Measurements from ENCODE around the gene AGPAT4.

The AGPAT4 gene

GRCh38 chr6:161284653-161285052 is 10.8 kb upstream of the AGPAT4 start:
- no peak for DNase-seq (ENCODE audit: low read depth in 2 of 2)

GRCh38 chr6:161281092-161281491 is 7.2 kb upstream of the AGPAT4 start:
- DNase-seq (ENCODE audit: low read depth in 2 of 2), result no peak

GRCh38 chr6:161279677-161280415 is 6.0 kb upstream of the AGPAT4 start:
- DNase-seq (ENCODE audit: low read depth in 2 of 2), result no peak

GRCh38 chr6:161276605-161277155 is 2.8 kb upstream of the AGPAT4 start:
- DNase-seq (ENCODE audit: low read depth in 2 of 2), result no peak

- no peak for DNase-seq (ENCODE audit: low read depth in 2 of 2)
Observed at GRCh38 chr6:161274898-161275297, 1.0 kb upstream of the AGPAT4 start.

- no peak for DNase-seq (ENCODE audit: low read depth in 2 of 2)
Observed at GRCh38 chr6:161274488-161274858, 612 bp upstream of the AGPAT4 start.

GRCh38 chr6:161273274-161273751 is 548 bp downstream of the AGPAT4 start:
- DNase-seq (ENCODE audit: low read depth in 2 of 2), result no peak

GRCh38 chr6:161272635-161273273 is 1.1 kb downstream of the AGPAT4 start:
- DNase-seq (ENCODE audit: low read depth in 2 of 2), result no peak

GRCh38 chr6:161271343-161272030 is 2.4 kb downstream of the AGPAT4 start:
- no peak for DNase-seq (ENCODE audit: low read depth in 2 of 2)

- no peak for DNase-seq (ENCODE audit: low read depth in 2 of 2)
Observed at GRCh38 chr6:161270116-161270515, 3.7 kb downstream of the AGPAT4 start.

- no peak for DNase-seq (ENCODE audit: low read depth in 2 of 2)
Observed at GRCh38 chr6:161269310-161269709, 4.6 kb downstream of the AGPAT4 start.

GRCh38 chr6:161268531-161269210 is 5.2 kb downstream of the AGPAT4 start:
- DNase-seq (ENCODE audit: low read depth in 2 of 2), result no peak

GRCh38 chr6:161266513-161267230 is 7.2 kb downstream of the AGPAT4 start:
- DNase-seq (ENCODE audit: low read depth in 2 of 2), result no peak

GRCh38 chr6:161265975-161266374 is 7.9 kb downstream of the AGPAT4 start:
- no peak for DNase-seq (ENCODE audit: low read depth in 2 of 2)

- DNase-seq (ENCODE audit: low read depth in 2 of 2), result no peak
Observed at GRCh38 chr6:161265554-161265953, 8.3 kb downstream of the AGPAT4 start.

GRCh38 chr6:161264181-161264580 is 9.7 kb downstream of the AGPAT4 start:
- no peak for DNase-seq (ENCODE audit: low read depth in 2 of 2)

- DNase-seq (ENCODE audit: low read depth in 2 of 2), result no peak
Observed at GRCh38 chr6:161261816-161262215, 12.0 kb downstream of the AGPAT4 start.

GRCh38 chr6:161261325-161261724 is 12.5 kb downstream of the AGPAT4 start:
- DNase-seq (ENCODE audit: low read depth in 2 of 2), result no peak

GRCh38 chr6:161259302-161259701 is 14.6 kb downstream of the AGPAT4 start:
- no peak for DNase-seq (ENCODE audit: low read depth in 2 of 2)

GRCh38 chr6:161257793-161258457 is 15.9 kb downstream of the AGPAT4 start:
- no peak for DNase-seq (ENCODE audit: low read depth in 2 of 2)

- no peak for DNase-seq (ENCODE audit: low read depth in 2 of 2)
Observed at GRCh38 chr6:161256407-161256806, 17.5 kb downstream of the AGPAT4 start.
